Dermis lymphatic vessel endothelial cell (primary cell): ENCODE data around the gene GCSAML. TPM values are rescaled to one million over a fixed set of nuclear protein-coding genes. Genes with fewer than 3 reads are reported as not detected.

Source experiments
- total RNA-seq: library from RNA; depleted of rRNA; stranded (reverse); fragments of >200 nt; gene quantifications from 2 replicates; pipeline ENCODE4 v1.2.1, GENCODE V29; 2014

Gene GCSAML
- total RNA-seq: 0.11 TPM in 1 of 2 replicates, not detected in the other

DNA sequence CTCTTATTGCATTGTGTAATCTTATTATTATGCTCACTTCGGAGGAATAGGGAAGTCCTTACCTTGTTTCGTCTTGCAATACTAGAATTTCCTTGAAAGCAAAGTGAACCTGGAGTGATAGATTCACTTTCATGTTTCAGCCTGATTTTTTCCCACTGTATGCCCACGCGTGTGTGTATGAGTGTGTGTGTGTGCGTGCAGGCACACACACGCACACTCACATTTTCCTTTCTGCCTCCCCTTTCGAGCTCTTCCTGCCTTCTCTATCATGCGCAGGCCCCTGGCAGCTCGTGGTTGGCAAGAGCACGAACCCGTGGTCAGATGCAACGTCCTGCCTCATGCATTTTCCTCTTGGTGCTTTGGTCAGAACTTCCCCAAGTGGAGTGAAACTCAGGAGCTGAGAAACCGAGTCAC, at the start of gene GCSAML:
Gene GCSAML, plus strand, starts transcription at position 366 of the 414 bp plus-strand sequence. CDS start 58 bp downstream, outside the sequence.

DNA sequence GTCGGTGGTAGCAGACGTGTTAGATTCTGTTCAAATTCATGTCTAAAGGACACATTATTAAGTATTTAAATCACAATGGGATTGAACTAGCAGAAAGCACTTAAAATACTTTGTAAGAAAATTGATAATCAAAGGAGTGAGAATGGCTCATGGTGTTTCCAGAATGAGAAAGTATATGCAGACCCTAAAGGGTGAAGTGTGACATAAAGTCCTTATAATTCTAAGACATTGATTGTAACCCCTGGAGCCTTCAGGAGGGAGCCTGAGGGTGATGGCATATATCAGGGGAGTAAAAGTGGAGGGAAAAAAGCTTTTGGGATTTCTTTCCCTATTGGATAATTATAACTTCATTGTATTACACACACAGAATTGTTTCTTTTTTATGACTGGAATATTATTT, 12.6 kb upstream of the GCSAML start, which contains the start of gene OR2C3:
Gene OR2C3, minus strand, starts transcription at position 101 of the 400 bp plus-strand sequence. CDS start 3,929 bp downstream, outside the sequence.

DNA sequence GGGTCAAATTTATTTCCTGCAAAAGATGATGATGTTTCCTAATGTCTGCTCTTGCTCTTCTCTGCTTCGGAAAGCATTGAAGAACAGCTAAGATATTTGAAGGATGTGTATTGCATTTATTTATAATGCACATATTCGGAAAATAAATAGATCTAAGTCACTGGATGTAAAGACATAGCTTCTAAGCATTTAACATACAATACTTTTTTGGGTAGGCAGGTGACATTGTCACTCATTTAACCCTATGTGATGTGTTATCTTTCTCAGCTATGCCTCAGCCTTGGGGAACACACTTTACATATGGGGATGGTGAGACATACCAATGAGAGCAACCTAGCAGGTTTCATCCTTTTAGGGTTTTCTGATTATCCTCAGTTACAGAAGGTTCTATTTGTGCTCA, 39.1 kb downstream of the GCSAML start, which contains the start of gene OR2G2:
Gene OR2G2, plus strand, starts transcription at position 301 of the 400 bp plus-strand sequence. Its CDS starts 0 bp downstream, at position 301.

DNA sequence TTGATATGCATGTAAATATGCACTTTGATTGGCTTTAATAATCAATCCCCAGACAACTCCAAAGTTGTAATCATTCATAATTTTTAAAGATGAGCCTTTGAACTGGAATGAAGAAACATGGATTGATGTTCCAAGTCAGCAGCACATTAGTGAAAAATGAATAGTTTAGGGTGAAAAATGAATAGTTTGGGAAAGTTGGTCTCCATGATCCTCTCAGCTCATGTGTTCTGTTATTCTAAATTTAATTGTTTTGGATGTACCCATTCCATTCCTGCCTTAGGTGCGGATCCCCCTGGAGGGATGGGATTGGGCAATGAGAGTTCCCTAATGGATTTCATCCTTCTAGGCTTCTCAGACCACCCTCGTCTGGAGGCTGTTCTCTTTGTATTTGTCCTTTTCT, 56.4 kb downstream of the GCSAML start, which contains the start of gene OR2G3:
Gene OR2G3, plus strand, starts transcription at position 301 of the 400 bp plus-strand sequence. Its CDS starts 0 bp downstream, at position 301.

Other genes with a start within 250 kb of the GCSAML start
- 20.4 and 22.8 TPM in 2 replicates for gene ZNF496, start 217.3 kb upstream of the GCSAML start, total RNA-seq
- not detected in 2 replicates for gene NLRP3, start 133.0 kb upstream of the GCSAML start, total RNA-seq
- not detected in 2 replicates for gene OR2B11, start 91.0 kb upstream of the GCSAML start, total RNA-seq
- gene OR2C3, start 12.7 kb upstream of the GCSAML start, total RNA-seq: not detected in 2 replicates
- gene OR2G2, start 39.2 kb downstream of the GCSAML start, total RNA-seq: not detected in 2 replicates
- not detected in 2 replicates for gene OR2G3, start 56.5 kb downstream of the GCSAML start, total RNA-seq
- not detected in 2 replicates for gene OR13G1, start 130.6 kb downstream of the GCSAML start, total RNA-seq
- gene OR6F1, start 167.5 kb downstream of the GCSAML start, total RNA-seq: not detected in 2 replicates
- 0.11 TPM in 1 of 2 replicates, not detected in the other for gene OR14K1, start 189.5 kb downstream of the GCSAML start, total RNA-seq
- gene OR14A2, start 199.0 kb downstream of the GCSAML start, total RNA-seq: not detected in 2 replicates
- not detected in 2 replicates for gene OR1C1, start 211.4 kb downstream of the GCSAML start, total RNA-seq